Endothelial cell of umbilical vein (primary cell): ENCODE measurements around the gene DDX10. TPM values are rescaled to one million over a fixed set of nuclear protein-coding genes. Genes with fewer than 3 reads are reported as not detected.

Source experiments
- BruUV-seq: library from RNA; stranded (reverse); fragments of 400-500 nt; replicated peaks from 2 replicates; lab custom pipeline; 2021; lab: Mats Ljungman, UMichigan
- CTCF ChIA-PET: fragments of 300-600, 350-600 bp; sonication (Branson Sonifier 250); formaldehyde crosslinking; loops from one replicate; lab custom pipeline; 2021; ENCODE audit warnings: antibody characterized with exemption, inconsistent platforms; lab: Charles Lee
- POLR2A ChIA-PET: fragments of 300-600, 350-600 bp; sonication (Branson Sonifier 250); formaldehyde crosslinking; loops from one replicate; lab custom pipeline; 2021; ENCODE audit warnings: antibody characterized with exemption, inconsistent platforms; lab: Charles Lee
- DNase-seq: peaks from one replicate; pipeline ENCODE4 v3.0.0-alpha.2; 2011; ENCODE audit warnings: low read depth, low spot score
- FAIRE-seq: peaks from 2 replicates; lab custom pipeline; 2011; peaks lifted over from hg19 to GRCh38; lab: Jason Lieb, UNC
- H2AFZ ChIP-seq: 2 replicates; pipeline ENCODE4 v1.6.0; 2012; ENCODE audit warnings: low read depth, low read length, control low read depth, inconsistent platforms
- H3K27ac ChIP-seq: 2 replicates; pipeline ENCODE4 v1.5.1; 2011; ENCODE audit warnings: low read depth, mild to moderate bottlenecking, control low read depth, low read length, moderate library complexity; ENCODE audit not compliant: insufficient read depth
- H3K27me3 ChIP-seq, 2 experiments: 2 replicates each; pipeline versions ENCODE4 v1.6.0 to v1.6.1; 2011; ENCODE audit warnings: low read length in 2 of 2, mixed read lengths in 1 of 2; ENCODE audit not compliant: control insufficient read depth in 2 of 2, insufficient read depth in 2 of 2
- H3K36me3 ChIP-seq, 2 experiments: 2 replicates in 1 of 2; 3 replicates in 1 of 2; pipeline ENCODE4 v1.5.1; 2011; ENCODE audit warnings: low read length in 2 of 2, mild to moderate bottlenecking in 1 of 2, moderate library complexity in 1 of 2; ENCODE audit not compliant: control insufficient read depth in 2 of 2, insufficient read depth in 2 of 2; ENCODE audit errors: extremely low read depth in 1 of 2
- H3K4me1 ChIP-seq: 3 replicates; pipeline ENCODE4 v1.5.1; 2011; ENCODE audit warnings: mild to moderate bottlenecking, low read length; ENCODE audit not compliant: control insufficient read depth, insufficient read depth; ENCODE audit errors: extremely low read depth
- H3K4me2 ChIP-seq: 2 replicates; pipeline ENCODE4 v1.6.1; 2011; ENCODE audit warnings: low read length, control low read depth, mixed read lengths; ENCODE audit not compliant: insufficient read depth
- H3K4me3 ChIP-seq, 3 experiments: fragments of 200-600 bp in 1 of 3; sonication (generic), shearing (Covaris generic) in 1 of 3; replicated peaks in 1 of 3; 2 replicates each; pipeline ENCODE4 v1.5.1; 2011 to 2016; ENCODE audit warnings: control low read depth in 3 of 3, low read length in 3 of 3, mild to moderate bottlenecking in 2 of 3, inconsistent platforms in 1 of 3, low read depth in 1 of 3, moderate library complexity in 1 of 3; ENCODE audit not compliant: insufficient read depth in 1 of 3
- H3K79me2 ChIP-seq: 2 replicates; pipeline ENCODE4 v1.6.0; 2012; ENCODE audit warnings: low read length, inconsistent platforms; ENCODE audit not compliant: control insufficient read depth, insufficient read depth
- H3K9ac ChIP-seq: replicated peaks from 2 replicates; pipeline ENCODE3; 2011; ENCODE audit warnings: low read length, control low read depth; ENCODE audit not compliant: insufficient read depth; ENCODE audit errors: extremely low read depth
- H3K9me1 ChIP-seq: replicated peaks from 3 replicates; pipeline ENCODE4 v1.6.0; 2011; ENCODE audit warnings: mild to moderate bottlenecking, low read length; ENCODE audit not compliant: control insufficient read depth, insufficient read depth; ENCODE audit errors: extremely low read depth
- H3K9me3 ChIP-seq: replicated peaks from 2 replicates; pipeline ENCODE4 v1.5.1; 2012; ENCODE audit warnings: low read length, inconsistent platforms; ENCODE audit not compliant: control insufficient read depth, insufficient read depth
- H4K20me1 ChIP-seq: replicated peaks from 2 replicates; pipeline ENCODE3; 2011; ENCODE audit warnings: mild to moderate bottlenecking, low read length; ENCODE audit not compliant: control insufficient read depth, insufficient read depth; ENCODE audit errors: extremely low read depth
- CTCF ChIP-seq, 2 donors: IDR thresholded peaks; 1 replicate in 1 of 2; 2 replicates in 1 of 2; pipeline ENCODE4 v1.5.1; 2011; ENCODE audit warnings: low read length in 2 of 2, mild to moderate bottlenecking in 2 of 2, moderate library complexity in 2 of 2, control low read depth in 1 of 2, inconsistent platforms in 1 of 2, low read depth in 1 of 2; ENCODE audit not compliant: insufficient read depth in 1 of 2; ENCODE audit errors: extremely low read depth in 1 of 2
- EZH2 ChIP-seq: IDR thresholded peaks from 2 replicates; pipeline ENCODE4 v1.6.1; 2012; ENCODE audit warnings: borderline replicate concordance, low read depth, mild to moderate bottlenecking, moderate library complexity, low read length, inconsistent platforms; ENCODE audit not compliant: severe bottlenecking
- FOS ChIP-seq: IDR thresholded peaks from 2 replicates; pipeline ENCODE4 v1.6.1; 2011; ENCODE audit warnings: mild to moderate bottlenecking, low read length, moderate library complexity, borderline replicate concordance; ENCODE audit not compliant: insufficient read depth
- GATA2 ChIP-seq: IDR thresholded peaks from 2 replicates; pipeline ENCODE4 v1.7.0; 2011; ENCODE audit warnings: low read depth, mild to moderate bottlenecking, moderate library complexity, mixed read lengths, low read length; ENCODE audit not compliant: insufficient read length, insufficient read depth
- JUN ChIP-seq: IDR thresholded peaks from 2 replicates; pipeline ENCODE4 v1.6.1; 2011; ENCODE audit warnings: borderline replicate concordance, low read depth; ENCODE audit not compliant: insufficient read length, insufficient read depth
- POLR2A ChIP-seq: IDR thresholded peaks from 2 replicates; pipeline ENCODE4 v1.6.1; 2012; ENCODE audit warnings: low read depth, mild to moderate bottlenecking, control low read depth, low read length
- dilution Hi-C: fragments of 300-500 bp; cut with MboI; formaldehyde crosslinking; loops from one replicate; pipeline ENCODE4 v1.15.0; 2019; ENCODE audit warnings: low sequenced_read_pairs; ENCODE audit not compliant: extremely low pct_ligation_motif_present
- intact Hi-C: fragments of 100-400 bp; cut with micrococcal nuclease; formaldehyde crosslinking; loops from one replicate; pipeline ENCODE4 v1.10.0; 2022
- polyA plus RNA-seq, 4 experiments: library from polyadenylated mRNA; depleted of rRNA in 3 of 4; stranded (reverse) in 3 of 4; unstranded in 1 of 4; fragments of >200 nt; gene quantifications; 2 replicates each; pipeline versions ENCODE4 v1.2.1 to v1.2.3, GENCODE V29; 2011 to 2012; ENCODE audit warnings: missing spikeins in 1 of 4
- total RNA-seq: library from RNA; stranded (reverse); gene quantifications from 2 replicates; pipeline ENCODE4 v1.2.3, GENCODE V29; 2021

Gene DDX10
- total and polyA plus RNA-seq, 2 donors (not counting 3 experiments of a cell fraction or from before 2014, with no cell fraction given) = 29.8 to 35.2 TPM

DNA sequence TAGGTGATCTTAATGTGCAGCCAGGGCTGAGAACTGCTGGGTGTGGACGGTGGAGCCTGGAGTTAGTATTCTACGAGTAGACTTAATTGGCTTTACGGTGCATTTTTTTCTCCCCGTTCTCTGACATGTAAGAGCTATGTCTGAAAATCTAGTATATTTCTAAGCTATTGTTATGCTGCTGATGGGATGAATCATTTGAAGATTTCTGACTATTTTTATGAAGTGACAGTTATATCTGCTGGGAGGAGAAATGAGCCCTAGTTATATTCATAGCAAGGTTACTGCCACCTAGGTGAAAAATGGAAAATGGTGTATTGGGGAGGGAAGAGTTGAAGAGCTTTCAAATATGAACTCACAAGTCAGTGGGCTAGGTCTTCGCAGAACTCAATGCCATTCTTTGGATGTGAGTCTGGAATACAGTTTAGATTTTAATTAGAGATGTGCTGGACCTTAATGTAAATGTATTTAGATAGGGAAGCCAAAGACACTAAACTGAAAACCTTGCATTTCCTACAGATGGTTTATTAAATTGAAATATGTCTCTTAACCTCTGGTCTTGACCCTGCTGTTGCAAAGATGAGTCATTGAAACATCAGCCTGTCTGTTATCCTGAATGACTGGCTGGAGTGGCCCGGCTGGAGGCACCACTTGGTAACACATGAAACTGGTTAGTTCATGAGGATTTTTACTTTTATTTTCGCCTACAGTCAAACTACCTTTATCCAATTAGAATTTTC, 293.7 kb downstream of the DDX10 start:
- H3K4me3 ChIP-seq = no peak overlapping the region
- H3K9me1 ChIP-seq = no peaks in the 10 kb centered on the region
- peak overlapping the region; percentile 20 for H3K4me2 ChIP-seq
- no TSS peak for BruUV-seq
- intact Hi-C loops (loop anchor here (1.0 kb wide), 1 partner anchor 28 kb away; no protein-coding TSS in a partner anchor), dilution Hi-C loops (no loop called here)
- no peak overlapping the region for H2AFZ ChIP-seq
- TF ChIP-seq FOS (peak; percentile 76), JUN (peak; percentile 39), GATA2 (no peak)
- H3K36me3 ChIP-seq = no peaks in the 10 kb centered on the region
- FAIRE-seq = peak; percentile 78
- H3K79me2 ChIP-seq = no peaks in the 10 kb centered on the region
- H3K9me3 ChIP-seq = no peaks in the 10 kb centered on the region
- H3K27ac ChIP-seq = peak overlapping the region; percentile 23
- H3K27me3 ChIP-seq = no peaks in the 10 kb centered on the region
- no peak overlapping the region for H3K9ac ChIP-seq
- DNase-seq = peak; percentile 54
- no peaks in the 10 kb centered on the region for H4K20me1 ChIP-seq
- ChIA-PET CTCF (interaction anchor here (0.7 to 1.3 kb wide), 7 partner anchors 9 to 261 kb away, joined by 3 to 6 read pairs (median 3); no protein-coding TSS in a partner anchor), POLR2A (interaction anchor here (0.7 kb wide), 1 partner anchor 36 kb away, joined by 4 read pairs; no protein-coding TSS in a partner anchor)
- peaks cover 21% of the 10 kb centered on the region for H3K4me1 ChIP-seq

- DNase-seq (no peak), FAIRE-seq (peak; percentile 47)
- intact Hi-C loops (no loop called here), dilution Hi-C loops (no loop called here)
- Histone ChIP-seq H3K27ac (no peak overlapping the region), H2AFZ (no peak overlapping the region), H3K4me1 (peaks cover 21% of the 10 kb centered on the region), H3K9ac (no peak overlapping the region), H3K9me1 (no peaks in the 10 kb centered on the region), H3K79me2 (no peaks in the 10 kb centered on the region), H3K27me3 (no peaks in the 10 kb centered on the region), H3K4me2 (no peak overlapping the region), H4K20me1 (no peaks in the 10 kb centered on the region), H3K9me3 (no peaks in the 10 kb centered on the region), H3K4me3 (no peak overlapping the region), H3K36me3 (no peaks in the 10 kb centered on the region)
- POLR2A ChIA-PET = no interaction called here
- CTCF ChIA-PET = interaction anchor here (0.9 to 1.3 kb wide), 5 partner anchors 8 to 261 kb away, joined by 3 to 6 read pairs (median 3); no protein-coding TSS in a partner anchor
- no peak for TF ChIP-seq JUN
- no peak for TF ChIP-seq EZH2
- no peak for TF ChIP-seq CTCF (IDR thresholded peaks at IDR 0.05; ENCODE audit: extremely low read depth in 1 of 2, insufficient read depth in 1 of 2, low read depth in 1 of 2, low read length in 2 of 2)
- TF ChIP-seq POLR2A = no peak
- BruUV-seq = no TSS peak
Observed at GRCh38 chr11:108959105-108959761, 294.4 kb downstream of the DDX10 start.
